SKM-1 (cell line): ENCODE results near the gene AZI2.
A peak's percentile ranks its signal among the peaks of the same experiment; 100 is the strongest.

ENCODE experiments used
- DNase-seq: peaks from one replicate; lab custom pipeline; 2025; ENCODE audit not compliant: unreplicated experiment; lab: John Stamatoyannopoulos, UW

The AZI2 gene

GRCh38 chr3:28308196-28308595 is 40.4 kb downstream of the AZI2 start:
- DNase-seq, result peak; percentile 56

- no peak for DNase-seq
Measured at GRCh38 chr3:28301688-28302087, 46.9 kb downstream of the AZI2 start.

GRCh38 chr3:28300345-28300962 is 48.2 kb downstream of the AZI2 start:
- DNase-seq, result no peak

GRCh38 chr3:28299705-28300104 is 48.9 kb downstream of the AZI2 start:
- DNase-seq, result no peak

- no peak for DNase-seq
Measured at GRCh38 chr3:28295898-28296490, 52.6 kb downstream of the AZI2 start.

- no peak for DNase-seq
Measured at GRCh38 chr3:28294667-28295413, 53.8 kb downstream of the AZI2 start.

DNA sequence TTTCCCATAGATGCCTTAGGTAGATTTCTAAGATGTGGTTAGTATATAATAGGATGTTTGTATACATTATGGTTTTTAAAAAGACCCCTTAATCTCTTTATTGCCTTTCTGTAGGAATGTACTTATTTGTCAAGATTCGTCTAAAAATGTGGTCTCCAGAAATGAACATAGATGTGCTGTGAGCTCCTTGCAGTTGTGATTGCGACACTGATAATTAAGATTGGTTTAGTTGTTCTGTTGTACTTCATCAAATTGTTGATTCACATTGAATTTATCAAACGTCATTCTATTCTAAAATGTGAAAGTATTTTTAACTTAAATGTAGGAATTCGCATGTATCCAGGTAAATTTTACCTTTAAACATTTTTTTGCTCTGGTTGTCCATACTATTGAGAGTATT is 56.0 kb downstream of the AZI2 start:
- no peak for DNase-seq

DNA sequence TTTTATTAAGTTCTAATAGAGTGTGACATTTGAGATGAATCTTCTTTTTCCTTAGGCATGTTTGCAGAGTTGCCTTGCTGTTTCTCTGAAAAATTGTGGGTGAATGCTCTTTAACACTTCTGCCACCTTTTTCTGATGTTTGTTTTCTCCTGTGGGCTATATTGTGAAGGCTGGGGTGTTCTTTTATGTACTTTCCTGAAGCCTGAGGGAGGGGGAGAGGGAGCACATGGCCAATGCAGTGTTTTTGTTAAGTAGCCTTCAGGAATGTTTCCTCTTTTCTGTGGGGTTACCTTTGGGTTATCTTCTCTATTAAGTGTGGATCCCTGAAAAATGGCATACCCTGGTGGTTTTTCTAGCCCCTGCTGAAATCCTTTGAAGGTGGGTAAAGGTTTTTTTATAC is 57.0 kb downstream of the AZI2 start:
- DNase-seq, result no peak

DNA sequence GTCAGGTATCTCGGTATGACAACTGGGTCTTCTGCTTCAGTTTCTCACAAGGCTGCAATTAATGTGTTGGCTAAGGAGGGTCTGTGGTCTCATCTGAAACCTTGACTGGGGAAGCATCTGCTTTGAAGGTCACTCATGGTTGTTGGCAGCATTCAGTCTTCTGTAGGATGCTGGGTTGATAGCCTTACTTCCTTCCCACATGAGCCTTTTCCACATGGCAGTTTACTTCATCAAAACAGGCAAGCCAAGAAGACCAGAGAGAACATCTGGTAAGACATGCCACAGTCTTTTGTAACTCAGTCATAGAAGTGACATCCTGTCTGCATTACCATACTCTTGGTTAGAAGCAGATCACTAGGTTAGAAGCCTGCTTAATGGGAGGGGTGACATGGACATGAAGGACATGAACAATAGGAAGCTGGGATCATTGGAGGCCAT is 57.7 kb downstream of the AZI2 start:
- DNase-seq, result no peak

- no peak for DNase-seq
Measured at GRCh38 chr3:28287046-28287445, 61.6 kb downstream of the AZI2 start.

DNA sequence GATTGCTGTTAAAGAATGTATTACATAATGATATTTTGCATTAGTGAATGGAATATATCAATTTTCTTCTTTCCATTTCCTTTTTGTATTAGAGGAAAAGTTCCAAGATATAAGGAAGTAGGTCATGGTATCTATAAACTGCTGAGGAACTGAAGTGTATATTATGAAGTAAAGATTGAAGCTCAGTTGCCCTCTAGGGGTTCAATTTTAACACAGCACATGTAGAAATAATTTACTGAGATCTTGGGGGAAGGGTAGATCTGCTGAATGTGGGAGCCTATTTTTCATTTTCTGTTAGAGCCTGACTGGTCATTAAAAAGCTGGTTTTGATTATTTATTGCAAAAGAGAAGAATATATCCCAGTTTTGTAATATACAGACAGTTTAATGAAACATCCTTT is 62.0 kb downstream of the AZI2 start:
- no peak for DNase-seq

- DNase-seq, result no peak
Measured at GRCh38 chr3:28280781-28281180, 67.8 kb downstream of the AZI2 start.

DNA sequence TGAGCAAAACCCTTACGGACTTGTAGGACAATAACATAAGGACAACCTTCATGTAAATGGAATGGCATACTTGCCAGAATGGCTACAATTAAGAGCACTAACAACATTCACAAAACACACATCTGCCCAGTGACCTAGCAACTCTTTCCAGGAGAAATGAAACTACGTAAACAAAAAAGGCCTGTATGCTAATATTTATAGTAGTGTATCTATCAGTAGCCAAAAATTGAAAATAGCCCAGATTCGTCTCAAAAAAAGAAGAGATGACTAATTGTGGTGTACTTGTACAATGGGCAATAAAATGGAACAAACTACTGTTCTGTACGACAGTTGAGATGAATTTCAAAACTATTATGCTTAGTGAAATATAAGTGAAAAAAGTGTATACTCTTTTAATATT is 68.9 kb downstream of the AZI2 start:
- no peak for DNase-seq

- DNase-seq, result no peak
Measured at GRCh38 chr3:28278918-28279317, 69.7 kb downstream of the AZI2 start.

DNA sequence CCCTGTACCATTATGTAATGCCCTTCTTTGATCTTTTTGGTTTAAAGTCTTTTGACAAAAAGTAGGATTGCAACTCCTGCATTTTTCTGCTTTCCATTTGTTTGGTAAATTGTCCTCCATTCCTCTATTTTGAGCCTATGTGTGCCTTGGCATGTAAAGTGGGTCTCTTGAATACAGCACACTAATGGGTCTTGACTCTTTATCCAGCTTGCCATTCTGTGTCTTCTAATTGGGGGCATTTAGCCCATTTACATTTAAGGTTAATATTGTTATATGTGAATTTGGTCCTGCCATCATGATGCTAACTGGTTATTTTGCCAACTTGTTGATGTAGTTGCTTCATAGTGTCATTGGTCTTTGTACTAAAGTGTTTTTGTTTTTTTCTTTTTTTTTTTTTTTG is 74.8 kb downstream of the AZI2 start:
- DNase-seq, result no peak
